DOHH2 (cell line): ENCODE measurements around the gene RALGDS.

Source experiments
- H3F3A ChIP-seq: fragments of 200-600 bp; sonication (generic), shearing (Covaris generic); 2 replicates; pipeline ENCODE4 v1.6.0; 2016; ENCODE audit warnings: antibody characterized with exemption, mild to moderate bottlenecking; ENCODE audit not compliant: control insufficient read depth, insufficient read depth
- H3K27ac ChIP-seq: fragments of 200-600 bp; sonication (generic); 2 replicates; pipeline ENCODE4 v1.5.1; 2014; ENCODE audit warnings: low read depth, mild to moderate bottlenecking, low read length, moderate library complexity
- H3K27me3 ChIP-seq: fragments of 200-600 bp; sonication (generic); 2 replicates; pipeline ENCODE4 v1.6.1; 2014; ENCODE audit warnings: mild to moderate bottlenecking, low read length, mixed read lengths; ENCODE audit not compliant: control insufficient read depth
- H3K36me3 ChIP-seq: fragments of 200-600 bp; sonication (generic); 2 replicates; pipeline ENCODE4 v1.6.1; 2014; ENCODE audit warnings: mild to moderate bottlenecking, low read length, moderate library complexity, mixed read lengths; ENCODE audit not compliant: control insufficient read depth
- H3K4me1 ChIP-seq: fragments of 200-600 bp; sonication (generic); 2 replicates; pipeline ENCODE4 v1.6.1; 2014; ENCODE audit warnings: mild to moderate bottlenecking, low read length, mixed read lengths; ENCODE audit not compliant: control insufficient read depth
- H3K4me2 ChIP-seq: fragments of 200-600 bp; sonication (generic); 2 replicates; pipeline ENCODE4 v1.6.0; 2014; ENCODE audit warnings: mild to moderate bottlenecking, low read length, moderate library complexity
- H3K4me3 ChIP-seq: fragments of 200-600 bp; sonication (generic); 2 replicates; pipeline ENCODE4 v1.5.1; 2014; ENCODE audit warnings: mild to moderate bottlenecking, low read length, mixed read lengths
- H3K79me2 ChIP-seq: fragments of 200-600 bp; sonication (generic); 2 replicates; pipeline ENCODE4 v1.6.1; 2014; ENCODE audit warnings: mild to moderate bottlenecking, low read length, mixed read lengths; ENCODE audit not compliant: control insufficient read depth
- H3K9me2 ChIP-seq: fragments of 200-600 bp; sonication (generic); replicated peaks from 2 replicates; pipeline ENCODE4 v1.6.1; 2014; ENCODE audit warnings: mild to moderate bottlenecking, low read length, mixed read lengths; ENCODE audit not compliant: control insufficient read depth
- H3K9me3 ChIP-seq: fragments of 200-600 bp; sonication (generic); 2 replicates; pipeline ENCODE4 v1.6.1; 2014; ENCODE audit warnings: antibody characterized with exemption, low read length, mixed read lengths; ENCODE audit not compliant: control insufficient read depth, insufficient read depth
- H4K20me1 ChIP-seq: fragments of 200-600 bp; sonication (generic); 2 replicates; pipeline ENCODE4 v1.6.0; 2014; ENCODE audit warnings: low read depth, mild to moderate bottlenecking, antibody characterized with exemption, low read length, moderate library complexity; ENCODE audit not compliant: control insufficient read depth, insufficient read depth
- EZH2phosphoT487 ChIP-seq: fragments of 200-600 bp; sonication (generic); IDR thresholded peaks from 2 replicates; pipeline ENCODE4 v1.6.1; 2017; ENCODE audit warnings: borderline replicate concordance, mild to moderate bottlenecking, antibody characterized with exemption, low read length, moderate library complexity, mixed read lengths
- TF ChIP-seq, protein P1 (sequence below): fragments of 200-600 bp; sonication (generic); IDR thresholded peaks from one replicate; pipeline ENCODE4 v1.5.1; 2014; ENCODE audit warnings: antibody characterized with exemption, mild to moderate bottlenecking, low read depth, low read length; ENCODE audit not compliant: poor library complexity, severe bottlenecking

Gene RALGDS

DNA sequence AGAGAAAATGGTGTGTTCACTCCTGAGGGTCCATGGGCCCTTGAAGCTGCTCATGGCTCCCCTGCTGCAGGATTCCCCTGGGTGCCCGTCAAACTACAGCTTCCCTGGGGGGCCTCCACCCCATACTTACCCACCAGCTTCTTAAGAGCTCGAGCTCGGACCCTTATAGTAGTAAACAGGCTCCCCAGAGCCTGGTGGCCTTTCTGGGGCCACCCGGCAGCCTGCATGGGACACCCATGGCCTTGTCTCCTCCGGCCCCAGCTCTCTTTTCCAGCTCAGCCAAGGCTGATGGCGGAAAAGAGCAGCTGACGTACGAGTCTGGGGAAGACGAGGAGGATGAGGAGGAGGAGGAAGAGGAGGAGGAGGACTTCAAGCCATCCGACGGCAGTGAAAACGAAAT is 63.5 kb downstream of the RALGDS start:
- H4K20me1 ChIP-seq = no peaks in the 10 kb centered on the region
- no peak overlapping the region for H3K27ac ChIP-seq
- no peaks in the 10 kb centered on the region for H3K79me2 ChIP-seq
- peaks cover 43% of the 10 kb centered on the region for H3K36me3 ChIP-seq
- no peak for TF ChIP-seq EZH2phosphoT487
- TF ChIP-seq, protein P1, sequence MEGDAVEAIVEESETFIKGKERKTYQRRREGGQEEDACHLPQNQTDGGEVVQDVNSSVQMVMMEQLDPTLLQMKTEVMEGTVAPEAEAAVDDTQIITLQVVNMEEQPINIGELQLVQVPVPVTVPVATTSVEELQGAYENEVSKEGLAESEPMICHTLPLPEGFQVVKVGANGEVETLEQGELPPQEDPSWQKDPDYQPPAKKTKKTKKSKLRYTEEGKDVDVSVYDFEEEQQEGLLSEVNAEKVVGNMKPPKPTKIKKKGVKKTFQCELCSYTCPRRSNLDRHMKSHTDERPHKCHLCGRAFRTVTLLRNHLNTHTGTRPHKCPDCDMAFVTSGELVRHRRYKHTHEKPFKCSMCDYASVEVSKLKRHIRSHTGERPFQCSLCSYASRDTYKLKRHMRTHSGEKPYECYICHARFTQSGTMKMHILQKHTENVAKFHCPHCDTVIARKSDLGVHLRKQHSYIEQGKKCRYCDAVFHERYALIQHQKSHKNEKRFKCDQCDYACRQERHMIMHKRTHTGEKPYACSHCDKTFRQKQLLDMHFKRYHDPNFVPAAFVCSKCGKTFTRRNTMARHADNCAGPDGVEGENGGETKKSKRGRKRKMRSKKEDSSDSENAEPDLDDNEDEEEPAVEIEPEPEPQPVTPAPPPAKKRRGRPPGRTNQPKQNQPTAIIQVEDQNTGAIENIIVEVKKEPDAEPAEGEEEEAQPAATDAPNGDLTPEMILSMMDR = no peak
- H3K9me3 ChIP-seq = no peaks in the 10 kb centered on the region
- no peaks in the 10 kb centered on the region for H3F3A ChIP-seq
- H3K9me2 ChIP-seq = no peaks in the 10 kb centered on the region
- H3K4me3 ChIP-seq = no peak overlapping the region
- no peaks in the 10 kb centered on the region for H3K27me3 ChIP-seq
- no peak overlapping the region for H3K4me2 ChIP-seq
- H3K4me1 ChIP-seq = peaks cover 19% of the 10 kb centered on the region

- no peaks in the 10 kb centered on the region for H3K27me3 ChIP-seq
- no peaks in the 10 kb centered on the region for H3F3A ChIP-seq
- peaks cover 48% of the 10 kb centered on the region for H3K36me3 ChIP-seq
- H3K79me2 ChIP-seq = no peaks in the 10 kb centered on the region
- H3K27ac ChIP-seq = no peak overlapping the region
- H3K9me2 ChIP-seq = no peaks in the 10 kb centered on the region
- no peak overlapping the region for H3K4me3 ChIP-seq
- H4K20me1 ChIP-seq = no peaks in the 10 kb centered on the region
- TF ChIP-seq, protein P1 = no peak
- no peaks in the 10 kb centered on the region for H3K9me3 ChIP-seq
- no peak overlapping the region for H3K4me2 ChIP-seq
- H3K4me1 ChIP-seq = peaks cover 19% of the 10 kb centered on the region
Observed at GRCh38 chr9:133057006-133057405, 64.0 kb downstream of the RALGDS start.

- no peaks in the 10 kb centered on the region for H4K20me1 ChIP-seq
- H3K36me3 ChIP-seq = peaks cover 52% of the 10 kb centered on the region
Observed at GRCh38 chr9:133056533-133056932, 64.5 kb downstream of the RALGDS start.

More at GRCh38 chr9:133056533-133056932, 64.5 kb downstream of the RALGDS start:
- Histone ChIP-seq H3F3A (no peaks in the 10 kb centered on the region), H3K4me3 (no peak overlapping the region), H3K9me2 (no peaks in the 10 kb centered on the region), H3K27ac (no peak overlapping the region), H3K4me1 (peaks cover 19% of the 10 kb centered on the region), H3K79me2 (no peaks in the 10 kb centered on the region), H3K9me3 (no peaks in the 10 kb centered on the region), H3K4me2 (no peak overlapping the region), H3K27me3 (no peaks in the 10 kb centered on the region)
- TF ChIP-seq, protein P1 = no peak
- no peak for TF ChIP-seq EZH2phosphoT487
